Vein endothelial cell (primary cell): ENCODE results near the gene ZSWIM3. TPM values are rescaled to one million over a fixed set of nuclear protein-coding genes. Genes with fewer than 3 reads are reported as not detected.

ENCODE experiments used
- total RNA-seq: library from RNA; depleted of rRNA; stranded (reverse); fragments of >200 nt; gene quantifications from 2 replicates; pipeline ENCODE4 v1.2.3, GENCODE V29; 2012

The ZSWIM3 gene
- 7.4 and 9.5 TPM in 2 replicates for total RNA-seq

GRCh38 chr20:45857114-45857881 lies at the start of gene ZSWIM3, which contains the start of gene ACOT8:
Gene ZSWIM3 (plus strand): TSS chr20:45857614. CDS start chr20:45857826, 212 bp downstream.
Gene ACOT8 (minus strand): TSS chr20:45857392. CDS start chr20:45857315, 77 bp downstream.

GRCh38 chr20:45812157-45813005 lies 45.0 kb upstream of the ZSWIM3 start, which contains the start of gene UBE2C:
Gene UBE2C (plus strand): TSS chr20:45812644. CDS start chr20:45812696, 52 bp downstream.

GRCh38 chr20:45827030-45827652 lies 30.3 kb upstream of the ZSWIM3 start, which contains the start of gene TNNC2:
Gene TNNC2 (minus strand): TSS chr20:45827312. CDS start chr20:45827248, 64 bp downstream.

GRCh38 chr20:45833030-45833882 lies 24.2 kb upstream of the ZSWIM3 start, which contains the start of gene SNX21:
Gene SNX21 (plus strand): TSS chr20:45833799. CDS start chr20:45833920, 121 bp downstream.

GRCh38 chr20:45880988-45881788 lies 23.8 kb downstream of the ZSWIM3 start, which contains the start of gene ZSWIM1:
Gene ZSWIM1 (plus strand): TSS chr20:45881227. CDS start chr20:45882593, 1,366 bp downstream.

GRCh38 chr20:45887346-45887715 lies 29.9 kb downstream of the ZSWIM3 start, which contains the start of gene SPATA25:
Gene SPATA25 (minus strand): TSS chr20:45887622. CDS start chr20:45887590, 32 bp downstream.

GRCh38 chr20:45890985-45891983 lies 33.9 kb downstream of the ZSWIM3 start, which contains the start of the genes CTSA and NEURL2:
Gene CTSA (plus strand): TSS chr20:45891335. CDS start chr20:45891569, 234 bp downstream.
Gene NEURL2 (minus strand): TSS chr20:45891208. CDS start chr20:45890991, 217 bp downstream.

GRCh38 chr20:45911486-45912343 lies 54.3 kb downstream of the ZSWIM3 start, which contains the start of gene PLTP:
Gene PLTP (minus strand): TSS chr20:45912155. CDS start chr20:45911452, 703 bp downstream.

Other genes with a start within 250 kb of the ZSWIM3 start
- gene WFDC10A, start 227.9 kb upstream of the ZSWIM3 start, total RNA-seq, result not detected in 2 replicates
- gene WFDC9, start 226.3 kb upstream of the ZSWIM3 start, total RNA-seq, result not detected in 2 replicates
- not detected in 2 replicates for gene WFDC11, start 187.4 kb upstream of the ZSWIM3 start, total RNA-seq
- gene WFDC13, start 155.6 kb upstream of the ZSWIM3 start, total RNA-seq, result not detected in 2 replicates
- gene WFDC10B, start 152.6 kb upstream of the ZSWIM3 start, total RNA-seq, result not detected in 2 replicates
- gene SPINT4, start 135.3 kb upstream of the ZSWIM3 start, total RNA-seq, result not detected in 2 replicates
- gene WFDC3, start 65.7 kb upstream of the ZSWIM3 start, total RNA-seq, result not detected in 2 replicates
- 15.0 and 17.3 TPM in 2 replicates for gene DNTTIP1, start 65.7 kb upstream of the ZSWIM3 start, total RNA-seq
- 18.9 and 23.3 TPM in 2 replicates for gene UBE2C, start 45.0 kb upstream of the ZSWIM3 start, total RNA-seq
- gene TNNC2, start 30.3 kb upstream of the ZSWIM3 start, total RNA-seq, result 0.33 TPM in 1 of 2 replicates, not detected in the other
- 23.7 and 33.0 TPM in 2 replicates for gene SNX21, start 23.8 kb upstream of the ZSWIM3 start, total RNA-seq
- gene ACOT8, start 222 bp upstream of the ZSWIM3 start, total RNA-seq, result 24.2 and 30.1 TPM in 2 replicates
- 15.2 and 16.7 TPM in 2 replicates for gene ZSWIM1, start 23.6 kb downstream of the ZSWIM3 start, total RNA-seq
- gene SPATA25, start 30.0 kb downstream of the ZSWIM3 start, total RNA-seq, result 0.57 and 1.3 TPM in 2 replicates
- 4.3 and 5.6 TPM in 2 replicates for gene NEURL2, start 33.6 kb downstream of the ZSWIM3 start, total RNA-seq
- gene CTSA, start 33.7 kb downstream of the ZSWIM3 start, total RNA-seq, result 59.0 and 93.4 TPM in 2 replicates
- 8.4 and 18.3 TPM in 2 replicates for gene PLTP, start 54.5 kb downstream of the ZSWIM3 start, total RNA-seq
- 13.9 and 14.4 TPM in 2 replicates for gene PCIF1, start 77.1 kb downstream of the ZSWIM3 start, total RNA-seq
- 22.4 and 23.2 TPM in 2 replicates for gene ZNF335, start 114.6 kb downstream of the ZSWIM3 start, total RNA-seq
- not detected in 2 replicates for gene MMP9, start 151.3 kb downstream of the ZSWIM3 start, total RNA-seq
- 0.86 and 1.6 TPM in 2 replicates for gene SLC12A5, start 171.6 kb downstream of the ZSWIM3 start, total RNA-seq
- 23.2 and 23.7 TPM in 2 replicates for gene NCOA5, start 232.3 kb downstream of the ZSWIM3 start, total RNA-seq